Measurements from ENCODE around the gene CASQ2. TPM values are rescaled to one million over a fixed set of nuclear protein-coding genes. Genes with fewer than 3 reads are reported as not detected.

The CASQ2 gene
- total and polyA plus RNA-seq, 9 donors = 0.36 to 43.0 (median 2.3) TPM

- Histone ChIP-seq H3K27me3 (no peaks in the 10 kb centered on the region), H3K27ac (no peak overlapping the region), H3K9me3 (no peaks in the 10 kb centered on the region), H3K4me1 (ENCODE audit: insufficient read depth) (peaks cover 2% of the 10 kb centered on the region), H3K4me3 (no peak overlapping the region), H3K36me3 (no peaks in the 10 kb centered on the region)
- WGBS, 3 donors = 38 to 60% (median 40%) methylated on average over 3 of the region's 3 CpGs
- intact Hi-C loops (cut with DNase I) = no loop called here
- no peak for DNase-seq
- TF ChIP-seq POLR2A (IDR thresholded peaks at IDR 0.05) (no peak), EP300 (IDR thresholded peaks at IDR 0.05) (no peak)
- TF ChIP-seq, protein P1, sequence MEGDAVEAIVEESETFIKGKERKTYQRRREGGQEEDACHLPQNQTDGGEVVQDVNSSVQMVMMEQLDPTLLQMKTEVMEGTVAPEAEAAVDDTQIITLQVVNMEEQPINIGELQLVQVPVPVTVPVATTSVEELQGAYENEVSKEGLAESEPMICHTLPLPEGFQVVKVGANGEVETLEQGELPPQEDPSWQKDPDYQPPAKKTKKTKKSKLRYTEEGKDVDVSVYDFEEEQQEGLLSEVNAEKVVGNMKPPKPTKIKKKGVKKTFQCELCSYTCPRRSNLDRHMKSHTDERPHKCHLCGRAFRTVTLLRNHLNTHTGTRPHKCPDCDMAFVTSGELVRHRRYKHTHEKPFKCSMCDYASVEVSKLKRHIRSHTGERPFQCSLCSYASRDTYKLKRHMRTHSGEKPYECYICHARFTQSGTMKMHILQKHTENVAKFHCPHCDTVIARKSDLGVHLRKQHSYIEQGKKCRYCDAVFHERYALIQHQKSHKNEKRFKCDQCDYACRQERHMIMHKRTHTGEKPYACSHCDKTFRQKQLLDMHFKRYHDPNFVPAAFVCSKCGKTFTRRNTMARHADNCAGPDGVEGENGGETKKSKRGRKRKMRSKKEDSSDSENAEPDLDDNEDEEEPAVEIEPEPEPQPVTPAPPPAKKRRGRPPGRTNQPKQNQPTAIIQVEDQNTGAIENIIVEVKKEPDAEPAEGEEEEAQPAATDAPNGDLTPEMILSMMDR (IDR thresholded peaks at IDR 0.05) = no peak
Observed at GRCh38 chr1:115790356-115790755, 21.8 kb upstream of the CASQ2 start.

DNA sequence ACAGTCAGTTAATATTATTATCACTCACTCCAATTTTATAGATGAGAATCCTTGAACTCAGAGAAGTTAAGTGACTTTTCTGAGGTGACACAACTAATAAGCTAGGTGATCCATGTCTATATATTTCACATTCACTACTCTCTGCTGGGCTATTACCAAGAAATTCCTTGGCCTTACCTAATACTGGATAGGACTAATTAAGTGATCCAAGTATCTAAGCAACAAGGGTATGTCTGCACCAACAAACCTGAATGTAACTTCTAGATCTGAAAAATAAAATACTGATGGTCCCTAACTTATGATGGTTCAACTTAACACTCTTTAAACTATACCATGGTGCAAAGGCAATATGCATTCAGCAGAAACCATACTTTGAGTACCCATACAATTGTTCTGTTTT lies 14.8 kb upstream of the CASQ2 start:
- intact Hi-C loops (cut with DNase I) = no loop called here
- no peaks in the 10 kb centered on the region for H3K4me1 ChIP-seq (ENCODE audit: insufficient read depth)
- TF ChIP-seq EP300 (IDR thresholded peaks at IDR 0.05) (no peak), POLR2A (IDR thresholded peaks at IDR 0.05) (no peak)
- TF ChIP-seq, protein P1 (IDR thresholded peaks at IDR 0.05) = no peak
- H3K27me3 ChIP-seq = no peaks in the 10 kb centered on the region
- DNase-seq = no peak
- no peak overlapping the region for H3K4me3 ChIP-seq
- no peak overlapping the region for H3K27ac ChIP-seq
- no peaks in the 10 kb centered on the region for H3K9me3 ChIP-seq
- H3K36me3 ChIP-seq = no peaks in the 10 kb centered on the region

DNA sequence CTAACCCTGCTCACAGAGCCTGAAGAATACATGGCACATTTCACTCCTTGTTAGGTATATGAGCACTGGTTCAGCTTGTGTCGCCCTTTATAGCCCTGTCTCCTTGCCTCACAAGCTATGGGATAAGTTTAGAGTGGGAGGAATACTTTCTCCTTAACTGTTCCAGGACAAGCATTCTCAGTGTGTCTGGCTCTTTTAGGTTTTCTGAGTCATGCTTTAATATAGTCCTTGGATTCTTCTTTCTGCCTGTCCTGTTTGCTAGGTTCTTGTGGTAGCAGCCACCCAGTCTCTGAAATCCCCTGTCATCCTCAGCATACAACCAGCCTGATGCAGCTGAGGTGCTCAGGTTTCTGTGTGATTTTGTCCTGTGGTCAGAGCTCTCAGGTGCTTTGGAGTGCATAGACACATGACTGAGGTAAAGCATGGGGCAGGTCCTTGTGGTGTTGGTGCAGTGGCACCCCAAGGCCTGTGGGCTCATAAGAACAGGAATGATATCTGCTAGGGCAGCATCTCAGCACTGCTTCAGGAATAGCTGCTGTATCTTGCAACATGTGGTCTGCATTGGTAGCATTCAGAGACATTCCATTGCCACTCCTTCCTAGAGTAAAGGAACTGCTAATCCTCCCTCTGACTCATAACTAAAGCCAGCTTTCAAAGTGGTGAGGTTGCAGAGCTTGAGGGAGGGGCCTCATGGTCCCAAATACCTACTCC lies 14.2 kb upstream of the CASQ2 start:
- Histone ChIP-seq H3K4me1 (ENCODE audit: insufficient read depth) (no peaks in the 10 kb centered on the region), H3K4me3 (no peak overlapping the region), H3K9me3 (no peaks in the 10 kb centered on the region), H3K27me3 (no peaks in the 10 kb centered on the region), H3K36me3 (no peaks in the 10 kb centered on the region), H3K27ac (no peak overlapping the region)
- DNase-seq = no peak
- TF ChIP-seq, protein P1 (IDR thresholded peaks at IDR 0.05) = no peak
- TF ChIP-seq EP300 (IDR thresholded peaks at IDR 0.05) = no peak
- no peak for TF ChIP-seq POLR2A (IDR thresholded peaks at IDR 0.05)
- WGBS, 3 donors = 31 to 63% (median 52%) methylated on average over 1 of the region's 1 CpG
- intact Hi-C loops (cut with DNase I) = no loop called here

- TF ChIP-seq POLR2A (IDR thresholded peaks at IDR 0.05) (no peak), EP300 (IDR thresholded peaks at IDR 0.05) (no peak)
- TF ChIP-seq, protein P1 (IDR thresholded peaks at IDR 0.05) = no peak
Observed at GRCh38 chr1:115781851-115782250, 13.3 kb upstream of the CASQ2 start.

More at GRCh38 chr1:115781851-115782250, 13.3 kb upstream of the CASQ2 start:
- DNase-seq = no peak
- Histone ChIP-seq H3K4me3 (no peak overlapping the region), H3K27me3 (no peaks in the 10 kb centered on the region), H3K27ac (no peak overlapping the region), H3K36me3 (no peaks in the 10 kb centered on the region), H3K9me3 (no peaks in the 10 kb centered on the region), H3K4me1 (ENCODE audit: insufficient read depth) (no peaks in the 10 kb centered on the region)
- 77 to 91% (median 80%) methylated on average over 3 of the region's 3 CpGs for WGBS, 3 donors
- intact Hi-C loops (cut with DNase I) = no loop called here
